Measurements from ENCODE around the gene MYO1D.
"Not testable (repeated sequence)": the region's sequence is repeated elsewhere in the genome, so short reads cannot be mapped to it uniquely, and the experiment has no call there.

The MYO1D gene

DNA sequence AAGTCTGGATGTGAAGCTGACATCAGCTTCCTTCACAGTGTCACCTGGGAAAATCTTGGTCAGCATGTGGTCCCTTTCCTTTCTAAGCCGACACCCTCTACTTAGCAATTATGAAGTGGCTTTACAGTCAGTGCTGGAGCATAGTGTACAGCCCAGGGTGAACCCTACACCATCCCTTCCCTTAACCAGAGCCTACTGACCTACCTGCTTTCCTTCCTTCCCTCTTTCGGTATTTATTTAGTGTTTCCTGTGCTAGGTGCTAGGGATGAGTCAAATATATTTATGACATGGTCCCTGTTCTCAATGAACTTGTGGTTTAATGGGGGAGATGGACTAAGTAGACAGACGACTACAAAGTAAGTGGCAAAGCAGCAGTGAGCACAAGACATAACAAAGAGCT lies 312.6 kb downstream of the MYO1D start:
- no peak for DNase-seq

DNA sequence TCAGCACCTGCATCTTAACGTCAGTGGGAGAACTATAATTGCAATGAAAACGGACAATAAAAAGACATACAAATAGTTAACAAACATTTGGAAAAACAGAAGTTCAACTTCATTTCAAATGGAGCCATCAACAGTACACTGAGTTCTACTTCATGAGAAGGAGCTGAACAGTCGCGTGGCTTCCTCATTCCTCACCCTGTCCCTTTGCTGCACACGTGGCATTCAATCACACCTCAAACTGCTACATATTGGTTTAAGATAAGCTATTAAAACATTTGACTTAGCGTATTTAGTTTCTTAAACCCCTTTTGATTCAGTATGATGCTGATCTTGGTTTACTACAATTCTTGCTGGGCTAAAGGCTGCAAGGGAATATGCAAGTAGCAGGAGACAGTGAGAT lies 313.3 kb downstream of the MYO1D start:
- DNase-seq = no peak

DNA sequence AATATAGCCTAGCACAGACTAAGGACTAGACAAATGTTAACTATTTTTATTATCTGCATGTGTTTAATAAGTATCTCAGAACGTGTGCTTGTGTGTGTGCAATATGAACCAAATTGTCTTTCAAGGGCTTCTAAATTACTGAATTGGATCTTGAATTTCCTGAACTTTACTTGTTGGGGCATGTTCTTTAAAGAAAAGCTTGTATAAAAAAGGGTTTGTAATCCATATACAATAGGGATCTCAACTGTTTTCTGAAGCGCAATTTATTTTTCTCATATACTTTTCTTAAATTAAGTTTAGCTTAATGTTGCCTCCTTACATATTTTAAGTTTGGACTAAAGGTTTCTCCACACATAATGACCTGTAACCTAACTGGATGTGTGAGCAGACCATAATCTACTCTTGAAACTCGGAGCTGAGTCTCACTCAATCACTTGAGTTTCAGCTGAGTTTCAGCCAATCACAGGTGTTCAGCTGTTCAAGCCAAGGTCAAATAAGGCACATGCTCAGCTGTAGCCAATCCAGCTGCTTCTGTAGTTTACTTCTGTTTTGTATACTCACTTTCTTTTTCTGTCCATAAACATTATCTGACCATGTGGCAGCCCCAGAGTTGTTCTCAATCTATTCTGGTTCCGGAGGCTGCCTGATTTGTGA lies 317.8 kb downstream of the MYO1D start:
- peak; percentile 50 for DNase-seq

DNA sequence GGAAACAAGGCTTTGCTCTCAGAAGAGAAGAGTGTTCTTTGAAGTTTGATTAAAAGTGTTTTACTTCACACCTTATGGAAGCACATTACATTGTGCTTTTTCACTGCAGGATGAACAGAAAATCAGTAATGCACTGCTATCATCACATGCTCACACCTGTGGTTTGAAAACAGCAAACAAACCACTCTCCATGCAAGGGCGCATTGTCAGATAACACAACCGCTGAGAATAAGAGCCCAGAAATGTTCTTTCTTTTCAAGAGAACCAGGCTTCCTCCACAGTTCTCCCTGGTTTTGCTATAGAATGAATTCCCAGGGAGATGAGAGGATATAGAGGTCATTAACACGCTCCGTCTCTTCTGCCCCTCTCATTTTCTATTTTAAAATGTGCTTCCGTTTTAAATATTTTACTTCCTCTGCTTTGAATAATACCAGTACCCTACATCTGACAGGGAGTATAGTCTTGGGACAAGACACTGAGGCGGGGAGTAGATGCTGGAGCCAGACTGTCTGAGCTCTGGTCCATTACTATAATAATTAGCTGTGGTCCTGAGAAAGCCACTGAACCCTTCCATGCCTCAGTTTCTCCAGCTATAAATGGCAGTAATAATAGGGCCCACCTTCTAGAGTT lies 318.5 kb downstream of the MYO1D start:
- no peak for DNase-seq

DNA sequence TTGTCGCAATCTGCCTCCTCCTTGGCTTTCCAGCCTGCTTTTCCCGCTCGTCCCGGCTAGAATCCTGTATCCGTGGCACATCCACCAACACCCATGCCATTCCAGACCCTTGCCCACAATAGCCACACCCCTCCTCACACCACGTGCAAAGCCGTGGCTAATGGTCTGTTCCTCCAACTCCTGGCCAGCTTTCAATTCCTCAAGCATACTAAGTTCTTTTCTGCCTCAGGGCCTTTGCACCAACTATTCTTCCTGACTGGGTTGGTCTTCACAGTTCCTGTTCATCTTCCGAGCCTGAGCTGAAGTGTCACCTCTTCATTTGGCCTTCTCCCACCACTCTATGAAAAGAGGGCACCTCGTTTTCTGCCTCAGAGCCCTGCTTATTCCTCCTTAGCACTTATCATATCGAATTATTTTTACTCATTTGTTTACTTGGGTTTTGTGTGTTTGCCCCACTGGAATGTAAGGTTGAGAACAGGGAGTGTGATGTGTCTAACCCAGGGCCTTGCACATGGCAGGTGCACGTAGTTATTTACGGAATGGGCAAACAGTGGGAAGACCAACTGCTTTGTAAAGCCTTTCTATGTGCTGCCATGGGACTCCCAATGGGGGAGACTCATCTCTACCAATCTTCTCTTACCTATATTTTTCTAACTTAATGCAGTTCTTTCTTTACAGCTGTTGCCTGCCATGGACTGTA lies 321.2 kb downstream of the MYO1D start:
- DNase-seq = no peak

DNA sequence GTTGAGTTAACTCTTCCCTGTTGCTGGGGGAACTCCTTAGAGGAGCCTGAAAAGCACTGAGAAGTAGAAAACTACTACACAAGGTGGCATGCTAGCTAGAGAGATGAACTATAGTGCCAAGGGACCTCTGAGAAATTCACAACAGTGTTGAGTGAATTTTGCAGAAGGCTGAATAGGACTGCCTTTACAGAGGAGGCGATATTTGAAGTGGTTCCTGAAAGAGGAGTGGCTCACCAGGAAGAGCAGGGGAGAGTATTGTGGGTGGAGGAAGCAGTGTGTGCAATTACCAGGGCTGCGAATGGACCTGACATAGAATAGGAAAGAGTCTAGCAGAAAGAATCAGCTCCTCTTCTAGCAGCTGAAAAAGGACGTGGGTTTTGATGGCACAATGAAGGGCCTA lies 323.8 kb downstream of the MYO1D start:
- no peak for DNase-seq

DNA sequence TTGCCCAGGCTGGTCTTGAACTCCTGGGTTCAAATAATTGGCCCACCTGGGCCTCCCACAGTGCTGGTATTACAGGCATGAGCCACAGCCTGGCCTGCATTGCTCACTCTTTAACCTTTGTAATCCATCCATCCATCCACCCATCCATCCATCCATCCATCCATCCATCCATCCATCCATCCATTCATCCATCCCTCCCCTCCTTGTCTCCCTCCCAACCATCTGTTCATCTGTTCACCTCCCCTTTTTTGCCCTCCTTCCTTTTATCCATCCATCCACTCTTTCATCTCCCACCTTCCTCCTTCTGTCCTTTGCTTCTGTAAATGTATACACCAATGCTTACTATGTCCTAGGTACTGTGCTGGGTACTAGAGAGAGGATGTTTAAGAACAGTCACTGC lies 324.6 kb downstream of the MYO1D start:
- DNase-seq = no peak

DNA sequence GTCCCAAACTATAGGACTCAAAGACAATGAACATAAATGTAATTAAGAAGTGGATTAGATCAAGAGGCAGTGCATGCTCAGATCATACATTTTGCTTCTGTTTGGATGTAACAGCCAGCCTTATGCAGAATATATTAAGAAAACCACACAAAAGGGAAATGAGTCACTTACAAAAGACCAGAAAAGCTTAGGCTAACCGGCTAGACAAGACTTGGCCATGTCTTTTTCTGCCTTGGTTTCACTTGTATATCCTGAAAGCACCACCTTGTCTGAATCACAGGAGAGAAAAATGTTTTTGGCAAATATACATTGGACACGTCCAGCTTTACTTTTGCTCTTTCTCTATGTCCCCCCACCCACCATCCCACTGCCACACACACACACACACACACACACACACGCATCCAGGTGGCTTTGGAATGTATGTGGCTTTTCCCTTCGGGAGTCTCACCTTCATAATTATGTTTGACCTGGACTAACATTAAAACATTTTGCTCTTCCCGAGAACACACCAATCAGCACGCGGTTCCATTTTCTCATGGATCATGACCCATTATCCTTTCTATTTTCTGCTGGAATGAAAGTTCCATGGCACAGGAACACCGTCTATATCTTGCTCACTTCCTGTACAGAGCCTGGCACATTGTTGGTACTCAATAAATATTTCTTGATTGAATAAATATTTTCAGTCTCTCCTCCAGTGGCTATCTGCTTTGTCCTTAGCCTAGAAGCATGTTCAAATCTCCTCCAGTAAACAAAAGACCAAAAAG lies 325.6 kb downstream of the MYO1D start:
- no peak for DNase-seq

DNA sequence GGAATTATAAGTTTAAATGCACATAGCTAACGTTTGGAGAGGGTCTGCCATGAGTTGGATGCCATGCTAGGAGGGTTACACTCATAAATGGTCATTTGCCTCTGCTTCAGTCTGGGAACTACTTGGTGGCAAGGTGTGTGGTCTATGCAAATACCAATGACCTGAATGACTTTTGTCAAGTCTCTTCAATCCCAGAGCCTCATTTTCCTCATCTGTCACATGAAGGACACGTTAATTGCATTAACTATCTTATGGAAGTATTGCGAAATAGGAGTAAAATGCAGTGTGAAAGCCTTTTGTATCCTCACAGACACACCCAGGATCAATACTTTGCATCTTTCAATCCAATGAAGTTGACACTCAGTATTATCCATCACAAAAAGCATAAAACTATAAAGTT lies 327.4 kb downstream of the MYO1D start:
- DNase-seq = no peak

DNA sequence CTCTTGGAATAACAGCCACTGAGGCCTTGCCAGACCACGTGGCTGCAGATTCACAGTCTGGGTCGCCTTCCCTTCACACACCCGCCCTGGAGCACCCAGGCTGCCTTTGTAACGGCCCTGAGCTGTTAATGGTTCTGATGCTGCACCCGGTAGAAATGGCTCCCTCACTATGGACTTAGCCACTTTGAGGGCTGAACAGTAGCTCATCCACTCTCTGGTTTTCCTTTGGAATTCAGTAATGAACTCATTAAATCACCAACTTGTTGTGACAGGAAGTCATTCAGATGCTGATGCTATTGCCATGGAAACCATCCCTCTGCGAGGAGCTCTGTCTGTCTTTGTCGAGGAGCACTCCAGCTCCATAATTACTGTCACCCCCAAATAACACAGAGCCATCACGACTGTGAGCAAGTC lies 330.9 kb downstream of the MYO1D start:
- peak; percentile 31 for DNase-seq

DNA sequence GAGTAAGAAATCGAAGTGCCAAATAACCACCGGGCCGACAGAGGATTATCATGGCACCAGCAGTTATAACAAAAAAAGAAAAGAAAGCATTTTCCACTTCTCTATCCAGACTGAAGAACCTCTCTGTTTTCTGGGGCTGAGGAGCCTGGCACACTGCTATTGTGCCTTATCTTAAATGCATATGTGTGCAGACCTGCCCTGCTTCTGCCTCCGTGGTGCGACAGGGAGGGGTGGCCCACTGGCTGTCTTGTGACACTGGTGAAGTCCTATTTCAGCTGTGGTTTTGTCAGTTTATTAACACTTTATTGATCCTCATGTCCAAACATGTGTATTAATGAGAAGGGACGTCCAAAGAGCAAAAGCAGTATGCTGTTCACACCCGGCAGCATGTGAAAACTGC lies 334.7 kb downstream of the MYO1D start:
- DNase-seq = no peak

DNA sequence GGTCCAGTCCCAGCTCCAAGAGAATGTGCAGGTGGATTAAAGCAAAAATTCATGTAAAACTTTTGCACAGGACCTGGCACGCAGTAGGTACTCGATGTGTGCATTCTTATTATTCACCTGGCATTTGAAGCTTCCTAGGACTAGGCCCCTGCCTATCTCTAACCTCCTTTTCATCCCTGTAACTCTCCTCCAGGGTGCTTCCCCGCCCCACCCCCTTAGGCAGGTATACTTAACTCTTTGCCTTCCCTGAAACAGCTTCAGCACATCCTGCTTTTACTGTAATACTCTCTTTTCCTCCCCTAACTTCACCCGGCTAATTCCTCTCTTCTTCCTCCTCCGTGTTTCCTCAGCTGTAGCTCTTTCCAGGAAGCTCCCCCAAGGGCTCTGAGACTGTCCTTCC lies 335.3 kb downstream of the MYO1D start:
- DNase-seq = no peak

DNA sequence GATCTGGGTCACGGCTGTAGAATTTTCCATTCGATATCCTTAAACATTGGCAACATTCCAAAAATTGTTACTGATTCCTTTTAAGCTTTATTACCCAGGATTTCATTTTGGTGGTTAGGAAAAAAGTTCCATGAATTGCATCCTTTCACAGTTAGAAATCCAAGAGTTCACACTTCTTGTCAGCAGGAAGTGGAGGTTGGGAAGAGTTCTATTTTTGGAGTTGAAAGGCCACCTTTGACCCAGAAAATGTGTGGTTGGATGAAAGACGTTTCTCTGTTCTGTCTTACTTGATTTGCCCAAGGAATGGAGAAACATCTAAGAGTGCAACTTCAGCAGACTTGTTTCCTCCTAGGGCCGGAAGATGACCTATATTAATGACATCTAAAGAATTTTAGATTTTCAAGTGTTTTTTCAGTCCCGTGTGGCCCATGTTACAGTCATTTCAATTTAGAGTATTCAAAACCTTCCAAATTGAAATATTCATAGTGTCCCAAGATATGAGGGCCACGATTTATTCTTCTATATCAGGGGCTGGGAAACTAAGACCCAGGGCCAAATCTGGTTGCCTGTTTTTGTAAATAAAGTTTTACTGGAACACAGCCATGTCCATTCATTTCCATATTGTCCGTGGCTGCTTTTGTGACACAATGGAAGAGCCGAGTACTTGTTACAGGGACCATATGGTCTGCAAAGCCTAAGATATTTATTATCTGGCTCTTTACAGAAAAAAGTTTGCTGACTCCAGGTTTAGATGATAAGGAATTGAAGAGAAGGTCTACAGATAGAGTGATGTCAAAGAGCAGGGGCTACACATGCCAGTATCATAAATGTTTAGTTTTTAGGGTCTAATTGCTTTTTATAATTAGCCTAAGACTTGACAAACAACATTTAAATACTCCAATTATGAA lies 339.9 kb downstream of the MYO1D start:
- no peak for DNase-seq

DNA sequence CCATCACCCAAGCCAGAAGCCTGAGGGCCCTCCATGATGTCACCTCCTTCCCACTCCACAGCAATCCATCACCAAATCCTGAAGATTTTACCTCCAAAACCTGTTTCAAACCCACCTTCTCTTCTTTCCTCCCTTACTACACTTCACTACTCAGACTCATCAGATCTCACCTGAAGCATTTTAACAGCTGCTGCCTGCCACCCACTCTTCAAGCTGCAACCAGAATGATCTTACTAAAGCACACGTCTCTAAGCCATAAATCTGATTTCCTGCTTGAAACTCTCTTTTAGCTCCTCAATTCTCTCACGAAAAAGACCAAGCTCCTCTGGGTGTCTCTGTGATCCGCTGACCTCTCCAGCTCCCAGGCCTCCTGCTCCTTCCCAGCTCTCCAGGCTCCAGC lies 343.6 kb downstream of the MYO1D start:
- no peak for DNase-seq

DNA sequence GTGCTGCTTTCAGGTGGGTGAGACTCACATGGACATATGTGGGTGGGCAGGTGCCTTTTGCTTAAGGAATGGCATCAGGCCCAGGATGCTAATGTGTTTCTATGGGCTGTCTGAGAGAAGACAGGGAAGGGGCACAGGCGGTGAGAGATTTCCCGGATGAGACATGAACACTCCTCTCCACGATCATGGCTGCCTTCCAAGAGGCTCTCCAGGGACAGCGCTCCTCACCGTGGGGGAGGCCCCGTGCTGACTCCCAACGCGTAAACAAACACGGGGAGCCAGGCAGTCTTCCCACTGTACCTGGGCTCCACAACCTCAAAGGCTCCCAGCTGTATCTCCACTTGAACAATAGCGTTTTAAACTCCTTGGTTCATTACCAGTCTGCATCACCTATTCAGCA lies 347.3 kb downstream of the MYO1D start:
- DNase-seq = peak; percentile 32

DNA sequence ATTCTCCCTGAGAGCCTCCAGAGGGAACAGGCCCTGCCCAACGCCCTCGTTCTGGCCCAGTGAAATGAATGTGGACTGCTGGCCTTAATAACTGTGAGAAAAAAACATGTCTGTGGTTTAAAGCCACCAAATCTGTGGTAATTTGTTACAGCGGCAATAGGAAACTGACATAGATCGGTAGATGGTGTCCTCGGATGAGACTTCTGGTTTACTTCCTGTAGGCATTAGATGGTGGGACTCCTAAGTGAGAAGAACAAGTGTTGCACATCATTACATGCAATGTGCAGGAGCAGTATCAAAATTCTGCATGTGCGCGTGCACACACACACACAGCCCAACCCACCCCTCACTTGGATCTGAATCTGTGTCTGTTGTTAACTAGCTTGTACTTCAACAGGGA lies 348.1 kb downstream of the MYO1D start:
- DNase-seq = no peak

DNA sequence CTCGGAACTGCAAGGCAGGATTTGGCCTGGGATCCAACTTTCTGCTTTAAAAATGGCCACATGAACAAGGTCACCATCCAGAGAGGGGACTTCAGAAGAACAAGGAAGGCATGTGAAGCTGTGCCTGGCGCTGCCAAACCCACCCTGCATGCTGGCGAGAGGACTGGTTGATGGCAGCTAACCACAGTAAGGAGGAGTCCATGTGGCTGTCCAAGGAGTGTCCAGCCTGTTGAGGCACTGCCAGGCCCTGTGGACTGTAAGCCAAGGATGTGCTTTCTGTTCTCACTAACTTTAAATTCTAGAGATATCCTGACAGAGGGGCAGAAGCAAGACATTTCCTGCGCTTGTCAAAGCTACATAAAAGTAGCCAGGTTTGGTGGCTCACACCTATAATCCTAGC lies 349.8 kb downstream of the MYO1D start:
- DNase-seq = no peak

DNA sequence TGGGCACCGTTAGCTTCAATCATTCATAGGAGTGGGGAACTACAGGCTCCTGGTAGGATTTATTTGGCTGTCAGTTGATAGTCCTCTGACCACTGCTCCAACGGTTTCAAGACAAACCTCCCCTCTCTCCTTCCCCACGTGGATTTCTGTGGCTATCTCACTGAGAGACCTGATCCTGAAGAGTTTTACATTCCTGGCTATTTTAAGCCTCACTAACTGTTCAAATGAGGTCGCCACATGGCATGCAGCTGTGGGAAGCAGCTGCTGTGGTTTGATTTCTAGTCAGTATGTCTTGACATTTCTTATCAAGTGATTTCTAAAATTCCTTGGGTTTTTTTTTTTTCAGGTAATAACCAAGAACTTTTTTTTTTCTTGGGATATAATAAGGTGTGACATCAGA lies 351.8 kb downstream of the MYO1D start:
- DNase-seq = no peak

DNA sequence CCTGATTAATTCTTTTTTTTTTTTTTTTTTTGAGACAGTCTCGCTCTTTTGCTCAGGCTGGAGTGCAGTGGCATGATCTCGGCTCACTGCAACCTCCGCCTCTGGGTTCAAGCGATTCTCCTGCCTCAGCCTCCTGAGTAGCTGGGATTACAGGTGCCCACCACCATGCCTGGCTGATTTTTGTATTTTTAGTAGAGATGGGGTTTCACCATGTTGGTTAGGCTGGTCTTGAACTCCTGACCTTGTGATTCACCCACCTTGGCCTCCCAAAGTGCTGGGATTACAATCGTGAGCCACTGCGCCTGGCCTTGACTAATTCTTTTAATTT lies 352.4 kb downstream of the MYO1D start:
- not testable (repeated sequence) for DNase-seq

DNA sequence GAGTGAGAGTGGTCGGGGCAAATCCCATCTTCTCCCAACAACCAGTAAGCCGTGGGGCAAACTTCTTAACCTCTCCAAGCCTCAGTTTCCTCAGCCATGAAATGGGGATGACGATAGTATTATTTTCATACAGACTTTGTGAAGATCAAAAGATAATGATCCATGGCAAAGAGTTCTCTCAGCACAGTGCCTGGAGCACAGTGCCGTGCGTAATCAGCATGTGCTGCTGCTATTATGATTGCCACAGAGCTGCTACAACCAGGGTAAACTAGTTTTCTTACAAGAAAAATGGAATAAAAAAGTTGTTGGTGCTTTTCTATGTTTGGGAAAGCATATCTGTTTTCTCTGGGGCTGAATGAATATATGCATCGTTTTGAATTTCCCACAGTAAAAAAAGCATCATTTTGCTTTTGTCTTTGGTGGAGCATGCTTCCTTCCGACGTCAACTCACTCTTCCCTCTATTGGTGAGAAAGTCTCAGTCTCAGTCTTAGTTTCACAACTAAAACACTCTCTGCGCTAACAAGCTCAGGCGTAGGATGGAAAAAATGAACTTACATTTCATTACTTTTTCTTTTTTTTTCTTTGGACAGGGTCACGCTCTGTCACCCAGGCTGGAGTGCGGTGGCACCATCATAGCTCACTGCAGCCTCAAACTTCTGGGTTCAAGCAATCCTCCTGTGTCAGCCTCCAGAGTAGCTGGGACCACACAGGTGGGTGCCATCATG lies 352.9 kb downstream of the MYO1D start:
- no peak for DNase-seq

DNA sequence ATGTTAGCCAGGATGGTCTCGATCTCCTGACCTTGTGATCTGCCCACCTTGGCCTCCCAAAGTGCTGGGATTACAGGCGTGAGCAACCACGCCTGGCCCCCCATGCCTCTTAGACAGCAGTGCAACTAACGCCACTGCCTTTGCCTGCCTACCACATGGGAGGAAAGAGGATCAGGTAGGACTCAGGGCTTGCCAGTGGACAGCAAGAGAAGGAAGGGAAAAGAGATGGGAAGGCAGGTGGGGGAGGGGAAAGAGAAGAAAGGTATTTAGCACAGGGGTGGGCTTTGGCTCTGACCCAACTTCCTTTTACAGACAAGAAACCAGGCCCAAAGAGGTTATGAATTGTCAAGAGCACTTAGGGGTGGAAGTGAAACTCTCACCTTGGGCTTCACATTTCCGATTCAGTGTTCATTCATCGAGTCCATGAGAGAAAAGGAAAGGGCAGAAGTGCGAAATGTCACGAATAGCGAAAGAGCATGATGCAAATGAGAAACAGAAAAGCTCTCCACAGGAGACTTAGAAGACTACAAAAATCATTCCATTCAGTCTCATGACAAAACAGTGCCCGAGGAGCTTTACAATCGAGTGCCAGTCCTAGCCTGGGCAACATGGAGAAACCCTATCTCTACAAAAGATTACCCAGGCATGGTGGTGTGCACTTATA lies 353.8 kb downstream of the MYO1D start:
- DNase-seq = no peak
